NCI-H446 treated with DMSO at 0.1 percent for 48 hours (cell line): ENCODE results near the gene CCL27.
A peak's percentile ranks its signal among the peaks of the same experiment; 100 is the strongest.
"Not testable (repeated sequence)": the region's sequence is repeated elsewhere in the genome, so short reads cannot be mapped to it uniquely, and the experiment has no call there.

Source experiments
- DNase-seq: peaks from one replicate; lab custom pipeline; 2025; lab: John Stamatoyannopoulos, UW

Gene CCL27

DNA sequence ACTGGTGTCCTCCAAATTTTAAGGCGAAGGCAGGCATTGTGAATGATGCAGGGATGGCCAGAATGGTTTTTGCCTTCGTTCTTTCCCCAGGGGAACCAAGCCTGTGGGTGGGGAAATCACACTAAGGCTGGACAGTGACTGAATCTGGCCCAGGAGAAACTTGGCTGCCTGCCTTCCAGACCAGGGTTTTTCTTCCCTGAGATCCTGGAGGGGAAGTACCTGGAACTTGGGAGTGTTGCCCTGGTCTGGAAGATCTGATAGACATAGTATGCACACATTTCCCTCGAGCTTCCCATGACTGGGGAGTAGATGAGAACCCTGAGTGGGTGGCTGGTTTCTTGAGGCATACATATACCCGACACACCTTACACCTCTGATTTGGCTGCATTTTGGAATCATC lies 11.1 kb downstream of the CCL27 start:
- DNase-seq: no peak

DNA sequence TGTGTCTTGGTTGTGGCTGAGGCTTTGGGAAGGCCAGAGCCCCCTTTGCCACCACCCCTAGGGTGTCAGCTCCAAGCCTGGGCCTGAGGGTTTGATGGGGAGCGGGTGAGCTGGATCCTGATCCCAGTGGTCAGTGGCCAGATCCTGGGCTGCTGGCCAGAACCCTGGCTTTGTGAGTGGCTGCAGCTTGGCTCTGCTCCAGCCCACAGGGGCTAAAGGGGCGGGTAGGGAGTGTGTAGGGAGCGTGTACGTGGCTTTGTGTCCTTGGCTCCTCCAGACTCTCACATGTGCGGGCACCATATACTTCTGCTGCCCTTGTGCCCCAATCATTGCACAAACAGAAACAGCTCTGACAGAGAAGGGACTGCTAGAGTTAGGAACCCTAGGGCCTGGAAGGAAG lies 11.6 kb downstream of the CCL27 start:
- no peak for DNase-seq

DNA sequence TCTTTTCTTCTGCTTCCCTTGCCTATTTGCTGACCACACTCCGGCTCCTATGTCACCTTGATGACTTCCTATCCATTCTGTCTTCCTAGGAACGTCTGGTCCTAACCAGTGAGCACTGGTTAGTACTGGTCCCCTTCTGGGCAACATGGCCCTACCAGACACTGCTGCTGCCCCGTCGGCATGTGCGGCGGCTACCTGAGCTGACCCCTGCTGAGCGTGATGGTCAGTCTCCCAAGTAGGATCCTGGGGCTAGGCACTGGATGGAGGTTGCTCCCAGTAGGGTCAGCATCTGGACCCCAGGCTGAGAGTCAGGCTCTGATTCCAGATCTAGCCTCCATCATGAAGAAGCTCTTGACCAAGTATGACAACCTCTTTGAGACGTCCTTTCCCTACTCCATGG lies 13.8 kb downstream of the CCL27 start:
- no peak for DNase-seq

DNA sequence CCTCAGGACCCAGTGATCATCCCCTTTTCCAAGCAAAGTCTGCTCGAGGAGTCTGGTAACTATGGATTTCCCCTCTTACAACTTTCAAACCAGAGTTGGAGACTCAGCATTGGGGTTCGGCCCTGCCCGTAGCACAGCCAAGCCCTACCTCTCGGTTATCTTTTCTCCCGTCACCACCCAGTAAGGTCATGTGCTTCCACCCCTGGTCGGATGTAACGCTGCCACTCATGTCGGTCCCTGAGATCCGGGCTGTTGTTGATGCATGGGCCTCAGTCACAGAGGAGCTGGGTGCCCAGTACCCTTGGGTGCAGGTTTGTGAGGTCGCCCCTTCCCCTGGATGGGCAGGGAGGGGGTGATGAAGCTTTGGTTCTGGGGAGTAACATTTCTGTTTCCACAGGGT lies 14.8 kb downstream of the CCL27 start:
- DNase-seq: no peak

DNA sequence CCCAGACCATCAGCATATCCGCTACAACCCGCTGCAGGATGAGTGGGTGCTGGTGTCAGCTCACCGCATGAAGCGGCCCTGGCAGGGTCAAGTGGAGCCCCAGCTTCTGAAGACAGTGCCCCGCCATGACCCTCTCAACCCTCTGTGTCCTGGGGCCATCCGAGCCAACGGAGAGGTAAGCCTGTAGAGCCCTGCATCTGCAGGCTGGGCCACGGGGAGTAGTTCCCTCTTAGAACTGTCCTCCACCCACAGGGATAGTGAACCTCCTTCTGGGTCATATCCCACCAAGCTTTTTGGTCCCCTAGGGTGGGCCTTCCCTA lies 15.4 kb downstream of the CCL27 start:
- DNase-seq: no peak

DNA sequence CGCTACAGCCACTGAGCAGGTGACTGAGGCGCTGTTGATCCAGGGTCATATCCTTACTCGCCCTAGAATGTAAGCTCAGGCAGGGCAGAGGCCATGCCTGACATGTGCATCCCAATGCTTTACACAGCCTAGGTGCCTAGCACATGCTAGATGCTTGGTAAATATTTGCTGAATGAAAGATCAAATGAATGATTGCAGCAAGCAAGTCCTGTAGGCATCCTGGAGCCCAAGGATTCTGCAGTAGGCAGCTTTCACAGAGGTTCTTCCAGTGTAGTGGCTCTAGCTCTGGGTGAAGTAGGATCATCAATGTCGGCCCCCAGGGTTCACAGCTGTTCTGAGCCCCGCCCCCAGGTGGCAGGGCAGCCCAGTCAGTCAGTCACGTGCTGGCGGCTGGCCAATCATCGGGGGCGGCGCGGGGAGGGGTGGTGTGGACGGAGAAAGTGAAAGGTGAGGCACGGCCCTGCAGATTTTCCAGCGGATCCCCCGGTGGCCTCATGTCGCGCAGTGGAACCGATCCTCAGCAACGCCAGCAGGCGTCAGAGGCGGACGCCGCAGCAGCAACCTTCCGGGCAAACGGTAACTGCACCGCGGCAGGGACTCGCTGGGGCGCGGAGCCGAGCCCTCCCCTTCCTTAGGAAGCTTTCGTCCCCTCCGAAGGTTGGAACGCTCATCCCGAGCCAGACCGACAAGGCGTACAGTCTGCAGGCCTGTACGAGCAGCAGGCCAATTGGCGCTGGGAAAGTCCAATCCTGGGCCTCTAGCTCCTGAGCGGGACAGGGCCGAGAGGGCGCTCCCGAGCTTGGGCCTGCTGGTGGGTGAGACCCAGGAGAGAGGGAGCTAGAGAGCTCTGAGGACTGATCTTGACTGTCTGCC lies 16.0 kb downstream of the CCL27 start, which contains the start of gene GALT:
TSS of gene GALT (plus strand) at position 465 of the 873 bp plus-strand sequence. CDS start at position 495, 30 bp downstream.
- DNase-seq: no peak

DNA sequence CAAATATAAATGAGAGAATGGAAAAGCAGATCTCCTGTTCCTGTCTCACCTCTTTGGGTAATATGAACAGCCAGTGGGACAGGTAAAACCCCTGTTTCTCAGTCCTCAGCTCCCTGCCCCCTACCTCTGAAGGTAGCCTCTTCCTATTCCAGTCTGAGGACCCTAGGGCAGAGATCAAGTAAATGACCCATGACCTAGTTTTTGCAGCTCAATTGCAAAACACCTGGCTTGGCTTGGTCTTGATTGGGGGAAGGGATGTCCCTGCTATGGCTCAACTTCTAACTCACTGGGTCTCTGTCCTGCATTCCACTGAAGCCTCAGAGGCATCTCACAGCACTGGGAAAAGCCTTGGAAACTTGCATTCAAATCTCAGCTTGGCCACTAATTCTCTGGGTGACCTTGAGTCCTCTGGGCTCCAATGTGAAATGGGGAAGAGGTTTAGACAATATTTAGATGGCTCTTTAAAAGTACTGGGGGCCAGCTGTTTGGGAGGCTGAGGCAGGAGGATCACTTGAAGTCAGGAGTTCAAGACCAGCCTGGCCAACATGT lies 17.6 kb downstream of the CCL27 start:
- DNase-seq: no peak

DNA sequence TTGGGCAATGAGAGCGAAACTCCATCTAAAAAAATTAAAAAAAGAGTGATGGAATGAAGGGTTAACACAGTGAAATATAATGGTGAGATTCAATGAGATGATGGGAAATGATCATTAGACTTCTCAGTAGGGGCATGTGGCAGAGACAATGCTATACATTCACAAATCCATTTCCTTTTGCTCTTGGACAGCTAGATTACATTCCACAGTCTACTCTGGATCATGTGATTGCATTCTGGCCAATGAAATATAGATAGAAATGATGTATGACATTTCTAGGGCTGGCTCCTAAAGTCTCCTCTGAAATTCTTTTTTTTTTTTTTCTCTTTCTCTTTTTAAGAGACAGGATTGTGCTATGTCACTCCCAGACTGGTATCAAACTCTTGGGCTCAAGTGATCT lies 19.8 kb downstream of the CCL27 start:
- no peak for DNase-seq

DNA sequence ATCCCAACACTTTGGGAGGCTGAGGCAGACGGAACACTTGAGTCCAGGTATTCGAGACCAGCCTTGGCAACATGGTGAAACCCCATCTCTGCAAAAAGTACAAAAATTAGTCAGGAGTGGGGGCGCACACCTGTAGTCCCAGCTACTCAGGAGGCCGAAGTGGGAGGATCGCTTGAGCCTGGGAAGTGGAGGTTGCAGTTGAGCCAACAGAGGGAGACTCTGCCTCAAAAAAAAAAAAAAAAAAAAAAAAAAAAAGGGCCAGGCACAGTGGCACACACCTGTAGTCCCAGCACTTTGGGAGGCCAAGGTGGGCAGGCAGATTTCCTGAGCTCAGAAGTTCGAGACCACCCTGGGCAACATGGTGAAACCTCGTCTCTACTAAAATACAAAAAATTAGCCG lies 23.1 kb downstream of the CCL27 start:
- DNase-seq: not testable (repeated sequence)

DNA sequence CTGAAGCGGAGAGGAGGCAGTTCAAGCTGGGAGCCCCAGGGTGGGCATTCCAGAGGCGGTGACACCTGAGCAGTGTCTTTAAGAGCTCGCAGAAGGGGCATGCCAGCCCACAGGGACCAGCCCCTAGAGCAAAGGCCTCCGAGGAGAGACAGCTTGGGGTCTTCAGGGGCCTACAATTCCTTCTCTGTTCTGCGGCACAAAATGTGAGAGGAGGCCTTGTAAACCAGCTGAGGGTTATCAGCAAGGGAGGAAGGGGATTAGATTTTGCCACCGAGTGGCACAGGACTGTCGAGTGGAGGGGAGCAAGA lies 24.4 kb downstream of the CCL27 start:
- DNase-seq: no peak

DNA sequence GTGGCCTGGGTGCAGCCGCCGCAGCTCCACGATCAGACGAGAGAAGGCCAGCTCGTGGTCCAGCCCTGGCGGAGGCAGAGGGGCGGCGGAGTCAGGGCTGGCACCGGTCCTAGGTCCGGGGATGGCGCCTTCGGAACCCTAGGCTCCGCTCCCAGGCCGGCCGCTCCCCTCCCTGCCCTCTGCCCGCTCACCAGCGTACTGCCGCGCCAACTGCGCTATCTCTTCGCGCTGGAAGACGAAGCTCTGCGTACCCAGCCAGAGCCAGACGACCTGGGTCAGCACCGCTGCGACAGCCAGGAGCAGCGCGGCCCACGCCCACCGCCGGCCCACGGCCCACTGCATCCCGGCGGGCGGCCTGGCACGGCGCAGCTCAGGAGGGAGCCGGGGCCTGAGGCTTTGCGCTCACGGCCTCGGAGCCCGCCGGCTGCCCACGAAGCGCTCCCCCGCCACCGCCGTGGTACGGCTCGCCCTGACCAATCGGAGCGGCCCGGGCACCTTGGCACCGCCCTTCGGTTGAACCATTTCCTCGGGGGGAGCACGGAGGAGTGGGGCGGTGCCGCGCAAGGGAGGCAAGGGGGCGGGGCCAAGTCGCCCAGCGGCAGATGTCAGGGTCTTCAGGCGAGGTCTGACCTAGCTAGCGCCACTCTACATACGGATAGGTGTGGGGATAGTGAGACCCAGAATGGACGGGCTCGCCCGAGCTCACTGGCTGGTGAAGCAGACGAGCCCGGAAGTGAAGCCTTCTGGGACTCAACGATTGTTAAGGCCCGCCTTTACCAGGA lies 24.9 kb downstream of the CCL27 start, which contains the start of gene SIGMAR1:
TSS of gene SIGMAR1 (minus strand) at position 432 of the 782 bp plus-strand sequence. CDS start at position 342, 90 bp downstream.
- DNase-seq: peak; percentile 83

DNA sequence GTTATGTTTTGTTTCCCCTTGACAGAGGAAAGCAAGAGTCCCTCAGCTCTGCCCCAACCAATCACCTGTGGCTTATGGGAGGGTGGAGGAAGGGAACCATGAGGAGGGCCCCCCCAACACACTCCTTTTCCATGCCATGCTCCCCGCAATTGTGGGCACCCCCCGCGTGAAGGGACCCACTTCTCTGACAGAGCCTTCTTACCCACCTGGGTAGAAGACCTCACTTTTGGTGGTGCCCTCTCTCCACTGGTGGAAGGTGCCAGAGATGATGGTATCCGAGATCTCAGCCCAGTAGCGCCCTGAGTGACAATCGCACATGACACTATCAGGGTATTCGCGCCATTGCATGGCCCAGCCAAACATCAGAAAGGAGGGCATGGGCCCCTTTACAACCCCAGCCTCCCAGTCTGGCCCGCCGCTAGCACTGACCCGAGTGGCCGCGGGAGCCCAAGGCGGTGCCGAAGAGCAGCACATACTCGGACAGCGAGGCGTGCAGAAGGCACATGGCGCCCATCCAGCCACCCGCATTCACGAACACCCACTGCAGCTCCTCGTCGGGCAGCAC lies 25.6 kb downstream of the CCL27 start:
- DNase-seq: no peak

DNA sequence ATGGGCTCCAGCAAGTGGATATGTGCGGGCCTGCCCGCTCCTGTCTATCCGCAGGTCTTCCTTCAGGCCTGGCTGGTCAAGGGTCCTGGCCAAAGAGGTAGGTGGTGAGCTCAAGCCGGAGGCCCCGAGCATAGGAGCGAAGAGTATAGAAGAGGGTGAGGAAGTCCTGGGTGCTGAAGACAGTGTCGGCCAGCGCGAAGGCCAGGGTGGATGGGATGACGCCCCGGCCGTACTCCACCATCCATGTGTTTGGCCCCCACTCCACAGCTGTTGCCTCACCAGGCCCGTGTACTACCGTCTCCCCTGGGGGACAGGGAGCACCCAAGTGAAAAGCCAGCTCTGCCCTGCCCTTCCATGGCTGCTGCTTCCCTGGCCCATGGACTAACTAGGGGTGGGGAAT lies 26.9 kb downstream of the CCL27 start:
- DNase-seq: no peak

DNA sequence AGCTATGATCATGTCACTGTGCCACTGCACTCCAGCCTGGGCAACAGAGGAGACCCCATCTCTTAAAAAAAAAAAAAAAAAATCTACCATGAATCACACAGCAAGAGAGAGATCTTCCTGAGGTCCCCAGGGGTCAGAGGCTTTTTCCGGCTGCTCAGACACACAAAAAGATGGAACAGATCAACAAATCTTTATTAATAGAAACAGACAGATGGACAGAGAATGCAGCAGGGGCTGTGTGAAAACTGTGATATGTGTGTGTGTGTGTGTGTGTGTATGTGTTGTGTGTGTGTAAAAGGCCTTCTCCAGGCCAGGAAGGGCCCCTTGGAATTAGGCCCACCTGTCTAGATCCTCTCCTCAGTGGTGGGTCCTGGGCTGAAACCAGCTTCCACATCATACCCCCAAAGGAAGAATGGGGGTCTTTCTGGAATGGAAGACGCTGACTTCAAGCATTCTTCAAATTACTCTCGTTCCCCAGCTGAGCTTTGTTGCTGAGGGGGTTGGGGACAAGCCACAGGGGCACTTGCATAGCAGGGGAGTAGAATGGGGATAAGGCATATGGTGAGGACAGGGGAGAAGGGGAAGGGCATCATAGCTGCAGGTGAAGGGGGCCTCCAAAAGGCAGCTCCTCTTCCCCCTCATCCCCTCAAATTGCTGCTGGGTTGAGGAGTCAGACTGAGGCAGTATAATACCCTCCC lies 27.8 kb downstream of the CCL27 start:
- DNase-seq: no peak

DNA sequence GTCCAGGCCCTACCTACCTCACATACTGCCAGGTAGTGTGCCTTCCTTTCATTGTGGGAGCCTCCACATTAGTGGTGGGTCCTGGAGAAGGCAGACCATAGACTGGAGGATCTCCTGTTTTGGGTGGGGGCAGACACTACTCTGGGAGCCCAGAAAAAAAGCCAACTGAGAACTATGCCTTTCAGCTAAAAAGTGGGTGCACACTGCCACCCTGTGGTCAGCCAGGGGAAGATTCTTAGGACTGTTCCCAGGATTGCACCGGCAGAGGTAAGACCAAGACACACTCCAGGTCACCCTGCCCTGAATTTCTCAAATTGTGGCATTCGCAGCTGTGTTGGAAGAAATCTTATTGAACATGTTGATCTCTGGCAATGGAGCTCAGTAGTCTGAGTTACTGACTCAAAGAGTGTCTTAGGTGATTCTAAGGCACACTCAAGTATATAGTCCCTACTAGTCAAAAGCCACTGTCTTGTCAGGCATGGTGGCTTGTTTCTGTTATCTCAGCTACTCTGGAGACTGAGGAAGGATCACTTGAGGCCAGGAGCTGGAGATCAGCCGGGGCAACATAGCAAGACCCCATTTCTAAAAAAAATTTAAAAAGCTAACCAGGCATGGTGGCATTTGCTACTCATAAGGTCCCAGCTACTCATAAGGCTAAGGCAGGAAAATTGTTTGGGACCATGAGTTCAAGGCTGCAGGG lies 28.5 kb downstream of the CCL27 start:
- DNase-seq: peak; percentile 35

DNA sequence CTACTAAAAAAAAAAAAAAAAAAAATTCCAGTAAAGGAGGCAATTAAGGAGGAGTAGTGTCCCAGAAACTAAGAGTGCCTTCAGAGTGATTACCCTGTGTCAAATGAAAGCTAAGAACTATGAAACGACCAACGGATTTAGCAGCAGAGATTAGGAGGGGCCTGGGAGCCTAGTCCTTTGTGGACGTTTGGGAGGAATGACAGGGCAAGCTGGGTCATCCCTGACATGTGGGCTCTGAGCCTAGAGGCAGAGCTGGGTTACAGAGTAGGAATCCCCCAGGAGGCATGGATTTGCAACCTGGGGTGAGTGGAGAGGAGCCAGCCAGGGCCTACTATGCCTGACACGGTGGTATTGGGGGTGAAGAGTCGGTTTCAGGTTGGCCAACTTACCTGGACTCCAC lies 29.3 kb downstream of the CCL27 start:
- no peak for DNase-seq

DNA sequence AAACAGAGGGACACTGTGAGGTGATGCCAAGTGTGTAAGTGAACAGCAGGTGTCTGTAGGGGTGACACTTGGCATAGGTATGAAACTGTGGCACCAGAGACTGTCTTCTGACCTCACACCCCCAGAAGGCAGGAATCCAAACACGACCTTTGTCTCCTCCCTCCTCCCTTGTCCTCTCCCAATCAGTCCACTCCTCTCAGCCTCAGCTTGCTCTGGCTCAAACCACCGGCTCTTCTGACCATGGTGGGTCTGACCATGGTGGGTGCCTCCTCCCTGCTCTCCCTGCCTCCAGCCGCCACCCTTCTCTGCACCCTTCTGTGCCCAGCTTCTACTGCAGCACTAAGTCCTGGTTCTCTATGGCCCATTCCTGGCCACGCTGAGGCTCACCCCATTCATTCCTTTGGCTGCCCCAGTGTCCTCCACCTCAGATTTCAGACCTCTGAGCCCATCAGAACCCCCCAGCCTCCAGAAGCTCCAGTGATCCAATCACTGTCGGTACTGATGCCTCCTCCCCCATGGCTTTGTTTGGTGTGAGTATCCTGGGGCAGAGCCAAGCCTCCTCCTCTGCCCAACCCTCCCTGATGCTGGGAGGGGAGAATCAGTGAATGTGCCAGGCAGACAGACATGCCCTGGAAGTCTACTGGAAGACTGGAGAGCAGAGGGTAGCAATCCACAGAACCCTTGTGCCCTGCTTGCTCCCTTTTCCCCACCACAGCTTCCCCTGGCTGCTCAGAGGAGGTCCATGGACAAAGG lies 31.9 kb downstream of the CCL27 start:
- no peak for DNase-seq

DNA sequence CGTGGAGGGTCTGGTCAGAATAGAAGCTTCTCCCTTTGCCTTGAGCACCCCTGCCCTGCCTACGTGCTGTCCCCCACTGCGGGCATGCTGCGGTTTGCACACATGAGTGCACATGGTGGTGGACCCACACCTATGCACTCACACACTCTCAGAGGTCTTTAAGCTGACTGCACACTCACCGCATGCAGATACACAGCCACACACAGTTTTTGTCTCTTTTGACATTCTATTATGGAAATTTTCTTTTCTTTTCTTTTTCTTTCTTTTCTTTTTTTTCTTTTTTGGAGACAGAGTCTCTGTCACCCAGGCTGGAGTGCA lies 33.0 kb downstream of the CCL27 start:
- no peak for DNase-seq

DNA sequence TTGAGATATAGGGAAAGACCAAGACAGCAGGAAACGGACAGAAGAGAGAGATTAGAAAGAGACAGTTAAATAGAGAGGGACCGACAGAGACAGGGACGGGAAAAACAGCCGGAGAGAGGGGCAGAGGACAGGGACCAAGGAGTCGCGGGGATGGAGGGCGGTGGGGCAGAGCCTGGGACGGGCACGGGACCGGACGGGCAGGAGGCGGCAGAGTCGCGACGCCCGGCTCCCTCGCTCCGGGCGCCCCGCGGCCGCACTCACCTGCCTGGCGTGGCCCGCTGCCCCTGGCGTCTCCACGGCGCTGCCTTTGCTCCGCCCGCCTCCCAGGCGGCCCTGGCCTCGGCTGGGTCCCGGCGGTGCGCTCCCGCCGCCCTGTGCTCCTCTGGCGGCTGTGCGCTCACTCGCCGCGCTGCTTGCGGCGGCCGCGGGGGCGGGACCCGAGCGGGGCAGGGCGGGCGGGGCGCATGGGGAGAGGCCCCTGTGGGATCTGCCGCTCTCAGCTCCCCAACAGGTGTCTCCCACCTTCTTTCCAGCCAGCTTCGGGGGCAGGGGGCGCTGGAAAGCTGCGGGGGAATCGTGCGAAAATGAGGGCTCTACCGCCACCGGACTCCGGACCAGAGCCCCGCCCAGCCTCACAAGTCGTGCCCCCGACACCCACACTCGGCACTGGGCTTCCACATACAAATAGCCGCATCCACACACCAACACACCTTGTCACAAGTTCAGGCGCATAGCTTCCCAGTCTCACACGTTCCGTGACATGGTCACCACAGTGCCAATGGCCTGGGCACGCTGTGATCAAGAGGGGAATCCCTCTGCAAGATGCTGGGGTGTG lies 33.6 kb downstream of the CCL27 start, which contains the start of gene ARID3C:
TSS of gene ARID3C (minus strand) at position 411 of the 835 bp plus-strand sequence. CDS start 1,052 bp downstream, outside the sequence.
- DNase-seq: no peak
